DND-41 (cell line): Measurements from ENCODE around the gene PELI1.

ENCODE experiments used
- ATAC-seq: fragments of 200-7000 bp; cut with Tn5 transposase; 3 replicates; pipeline ENCODE4 v1.9.1; 2021; ENCODE audit warnings: low read depth; ENCODE audit not compliant: insufficient read depth
- DNase-seq: peaks from one replicate; pipeline ENCODE4 v3.0.0-alpha.2; 2020
- H2AFZ ChIP-seq: 2 replicates; pipeline ENCODE4 v1.6.0; 2012; ENCODE audit warnings: low read depth, low read length
- H3K27ac ChIP-seq: 2 replicates; pipeline ENCODE4 v1.5.1; 2012; ENCODE audit warnings: low read length, inconsistent platforms
- H3K27me3 ChIP-seq: fragments of 200-600 bp; sonication (generic); 2 replicates; pipeline ENCODE4 v1.6.0; 2012; ENCODE audit warnings: low read length, mild to moderate bottlenecking, inconsistent platforms; ENCODE audit not compliant: insufficient read depth, poor library complexity
- H3K36me3 ChIP-seq: 2 replicates; pipeline ENCODE4 v1.5.1; 2012; ENCODE audit warnings: low read length, inconsistent platforms; ENCODE audit not compliant: insufficient read depth
- H3K4me1 ChIP-seq: 2 replicates; pipeline ENCODE4 v1.5.1; 2012; ENCODE audit warnings: mild to moderate bottlenecking, low read length; ENCODE audit not compliant: insufficient read depth
- H3K4me2 ChIP-seq: 2 replicates; pipeline ENCODE4 v1.6.0; 2012; ENCODE audit warnings: mild to moderate bottlenecking, moderate library complexity, low read length, inconsistent platforms; ENCODE audit not compliant: insufficient read depth
- H3K4me3 ChIP-seq, 2 experiments: fragments of 200-600 bp in 1 of 2; shearing (Covaris generic) in 1 of 2; 2 replicates each; pipeline ENCODE4 v1.5.1; 2012 to 2016; ENCODE audit warnings: inconsistent platforms in 2 of 2, low read length in 2 of 2, mild to moderate bottlenecking in 2 of 2, low read depth in 1 of 2, moderate library complexity in 1 of 2
- H3K79me2 ChIP-seq: 2 replicates; pipeline ENCODE4 v1.6.0; 2012; ENCODE audit warnings: low read length, inconsistent platforms; ENCODE audit not compliant: insufficient read depth
- H3K9ac ChIP-seq: 2 replicates; pipeline ENCODE4 v1.6.0; 2012; ENCODE audit warnings: low read depth, mild to moderate bottlenecking, inconsistent platforms, low read length, moderate library complexity
- H3K9me3 ChIP-seq: 2 replicates; pipeline ENCODE4 v1.5.1; 2012; ENCODE audit warnings: low read length, moderate library complexity, mild to moderate bottlenecking, inconsistent platforms; ENCODE audit not compliant: insufficient read depth, severe bottlenecking
- H4K20me1 ChIP-seq: 2 replicates; pipeline ENCODE4 v1.6.0; 2012; ENCODE audit warnings: low read length; ENCODE audit not compliant: insufficient read depth
- CTCF ChIP-seq: IDR thresholded peaks from 2 replicates; pipeline ENCODE4 v1.5.1; 2012; ENCODE audit warnings: borderline replicate concordance, low read length, moderate library complexity, mild to moderate bottlenecking; ENCODE audit not compliant: poor library complexity, severe bottlenecking; ENCODE audit errors: extremely low read depth
- EZH2 ChIP-seq: IDR thresholded peaks from 3 replicates; pipeline ENCODE4 v1.6.1; 2012; ENCODE audit warnings: borderline replicate concordance, low read depth, mild to moderate bottlenecking, moderate library complexity, low read length, inconsistent platforms; ENCODE audit not compliant: severe bottlenecking

Gene PELI1

GRCh38 chr2:64186699-64187605 lies 42.7 kb upstream of the PELI1 start:
- Histone ChIP-seq H3K9me3 (no peaks in the 10 kb centered on the region), H3K27ac (no peak overlapping the region), H3K27me3 (peaks cover 11% of the 10 kb centered on the region), H3K36me3 (no peaks in the 10 kb centered on the region), H4K20me1 (no peaks in the 10 kb centered on the region), H3K4me2 (no peak overlapping the region), H3K4me3 (no peak overlapping the region), H3K9ac (no peak overlapping the region), H3K79me2 (no peaks in the 10 kb centered on the region), H2AFZ (no peak overlapping the region), H3K4me1 (no peaks in the 10 kb centered on the region)
- TF ChIP-seq EZH2 (no peak), CTCF (no peak)
- no peak for DNase-seq
- no peak for ATAC-seq

- H3K27ac ChIP-seq = no peak overlapping the region
- no peak overlapping the region for H3K9ac ChIP-seq
- H3K4me3 ChIP-seq = no peak overlapping the region
- H3K9me3 ChIP-seq = no peaks in the 10 kb centered on the region
- no peaks in the 10 kb centered on the region for H4K20me1 ChIP-seq
- TF ChIP-seq EZH2 = no peak
- no peaks in the 10 kb centered on the region for H3K36me3 ChIP-seq
- no peaks in the 10 kb centered on the region for H3K4me1 ChIP-seq
- H3K4me2 ChIP-seq = no peak overlapping the region
- ATAC-seq (no peak), DNase-seq (no peak)
- no peak overlapping the region for H2AFZ ChIP-seq
- H3K27me3 ChIP-seq = peaks cover 6% of the 10 kb centered on the region
- H3K79me2 ChIP-seq = no peaks in the 10 kb centered on the region
Observed at GRCh38 chr2:64179582-64180321, 35.5 kb upstream of the PELI1 start.

GRCh38 chr2:64177315-64177714 lies 33.1 kb upstream of the PELI1 start:
- Histone ChIP-seq H3K27me3 (peaks cover 6% of the 10 kb centered on the region), H2AFZ (no peak overlapping the region), H3K4me1 (no peaks in the 10 kb centered on the region), H3K4me3 (no peak overlapping the region), H3K79me2 (no peaks in the 10 kb centered on the region), H4K20me1 (no peaks in the 10 kb centered on the region), H3K36me3 (no peaks in the 10 kb centered on the region), H3K4me2 (no peak overlapping the region), H3K9ac (no peak overlapping the region), H3K27ac (no peak overlapping the region), H3K9me3 (no peaks in the 10 kb centered on the region)
- ATAC-seq (no peak), DNase-seq (no peak)
- TF ChIP-seq EZH2 = no peak
- TF ChIP-seq CTCF = no peak
